Fibroblast of lung (primary cell): ENCODE data around the gene OR5AS1. TPM values are rescaled to one million over a fixed set of nuclear protein-coding genes. Genes with fewer than 3 reads are reported as not detected.

ENCODE experiments used
- DNase-seq, 2 donors: peaks; one replicate each; pipeline versions ENCODE4 v3.0.0 to v3.0.0-alpha.2; 2010; ENCODE audit warnings: low read depth in 2 of 2
- H2AFZ ChIP-seq: 2 replicates; pipeline ENCODE4 v1.5.1; 2012; ENCODE audit warnings: low read length, control low read depth, inconsistent platforms
- H3K27ac ChIP-seq: 2 replicates; pipeline ENCODE4 v1.5.1; 2011; ENCODE audit warnings: low read length, control low read depth; ENCODE audit not compliant: insufficient read depth
- H3K27me3 ChIP-seq: 2 replicates; pipeline ENCODE4 v1.5.1; 2011; ENCODE audit warnings: mild to moderate bottlenecking, low read length; ENCODE audit not compliant: control insufficient read depth, insufficient read depth
- H3K36me3 ChIP-seq: 2 replicates; pipeline ENCODE4 v1.5.1; 2011; ENCODE audit warnings: low read length; ENCODE audit not compliant: control insufficient read depth, insufficient read depth
- H3K4me1 ChIP-seq: 2 replicates; pipeline ENCODE4 v1.5.1; 2011; ENCODE audit warnings: low read length; ENCODE audit not compliant: control insufficient read depth, insufficient read depth; ENCODE audit errors: extremely low read depth
- H3K4me2 ChIP-seq: 2 replicates; pipeline ENCODE4 v1.5.1; 2011; ENCODE audit warnings: low read length, control low read depth; ENCODE audit not compliant: insufficient read depth; ENCODE audit errors: extremely low read depth
- H3K4me3 ChIP-seq, 4 experiments: fragments of 200-600 bp in 1 of 4; sonication (generic) in 1 of 4; replicated peaks in 1 of 4; 2 replicates each; pipeline ENCODE4 v1.5.1; 2011 to 2016; ENCODE audit warnings: low read length in 4 of 4, low read depth in 3 of 4, mild to moderate bottlenecking in 3 of 4, control low read depth in 2 of 4, inconsistent platforms in 1 of 4, mixed read lengths in 1 of 4; ENCODE audit not compliant: insufficient read depth in 1 of 4; ENCODE audit errors: control extremely low read depth in 1 of 4
- H3K79me2 ChIP-seq: 2 replicates; pipeline ENCODE4 v1.5.1; 2012; ENCODE audit warnings: mild to moderate bottlenecking, low read length, inconsistent platforms; ENCODE audit not compliant: control insufficient read depth, insufficient read depth
- H3K9ac ChIP-seq: 2 replicates; pipeline ENCODE4 v1.5.1; 2011; ENCODE audit warnings: mild to moderate bottlenecking, low read length, control low read depth; ENCODE audit not compliant: insufficient read depth
- H3K9me3 ChIP-seq: 2 replicates; pipeline ENCODE4 v1.5.1; 2012; ENCODE audit warnings: low read depth, low read length; ENCODE audit not compliant: control insufficient read depth, insufficient read depth
- H4K20me1 ChIP-seq: 2 replicates; pipeline ENCODE4 v1.5.1; 2011; ENCODE audit warnings: low read length; ENCODE audit not compliant: control insufficient read depth, insufficient read depth; ENCODE audit errors: extremely low read depth
- CTCF ChIP-seq, 2 donors: IDR thresholded peaks in 1 of 2; conservative IDR thresholded peaks in 1 of 2; 1 replicate in 1 of 2; 2 replicates in 1 of 2; pipeline ENCODE4 v1.5.1; 2011 to 2012; ENCODE audit warnings: low read length in 2 of 2, control low read depth in 1 of 2, inconsistent platforms in 1 of 2, low read depth in 1 of 2, mild to moderate bottlenecking in 1 of 2
- EZH2 ChIP-seq: IDR thresholded peaks from 2 replicates; pipeline ENCODE4 v1.5.1; 2012; ENCODE audit warnings: low read length, control low read depth, mild to moderate bottlenecking; ENCODE audit errors: missing control alignments
- polyA plus RNA-seq, 2 donors: library from polyadenylated mRNA; depleted of rRNA in 1 of 2; stranded (reverse) in 1 of 2; unstranded in 1 of 2; fragments of >200 nt; gene quantifications; 2 replicates each; pipeline ENCODE4 v1.2.1, GENCODE V29; 2011 to 2012; ENCODE audit warnings: missing spikeins in 1 of 2
- total RNA-seq: library from RNA; depleted of rRNA; stranded (reverse); fragments of >200 nt; gene quantifications from 2 replicates; pipeline ENCODE4 v1.2.1, GENCODE V29; 2014

OR5AS1 gene
- total and polyA plus RNA-seq, 2 donors (not counting 1 experiment from before 2014, with no cell fraction given) = not detected

DNA sequence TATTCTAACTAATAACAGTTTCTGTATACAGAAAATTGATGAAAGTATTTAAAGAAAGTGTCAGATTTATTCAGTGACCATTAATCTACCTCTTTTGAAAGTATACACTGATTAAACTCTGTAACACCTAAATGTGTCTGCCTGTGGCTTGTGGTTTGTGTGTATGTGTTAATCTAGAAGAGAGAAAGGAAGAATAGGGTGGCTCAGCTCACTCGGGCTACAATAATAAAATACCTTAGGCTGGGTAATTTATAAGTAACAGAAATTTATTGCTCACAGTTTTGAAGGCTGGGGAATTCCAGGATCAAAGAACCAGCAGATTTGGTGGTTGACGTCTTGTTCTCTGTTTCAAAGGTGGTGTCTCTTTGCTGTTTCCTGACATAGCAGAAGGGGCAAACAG, 13.6 kb upstream of the OR5AS1 start:
- no peaks in the 10 kb centered on the region for H3K27me3 ChIP-seq
- no peak for TF ChIP-seq CTCF (conservative IDR thresholded peaks at IDR 0.05 in 1 of 2, IDR thresholded peaks at IDR 0.05 in 1 of 2; ENCODE audit: low read depth in 1 of 2, low read length in 2 of 2)
- TF ChIP-seq EZH2 = no peak
- H3K27ac ChIP-seq = no peak overlapping the region
- no peak overlapping the region for H3K9ac ChIP-seq
- H3K79me2 ChIP-seq = no peaks in the 10 kb centered on the region
- H3K4me3 ChIP-seq = no peak overlapping the region
- no peak for DNase-seq
- H3K9me3 ChIP-seq = no peaks in the 10 kb centered on the region
- H3K4me1 ChIP-seq = no peaks in the 10 kb centered on the region
- no peaks in the 10 kb centered on the region for H4K20me1 ChIP-seq
- no peaks in the 10 kb centered on the region for H3K36me3 ChIP-seq
- no peak overlapping the region for H2AFZ ChIP-seq
- no peak overlapping the region for H3K4me2 ChIP-seq

DNA sequence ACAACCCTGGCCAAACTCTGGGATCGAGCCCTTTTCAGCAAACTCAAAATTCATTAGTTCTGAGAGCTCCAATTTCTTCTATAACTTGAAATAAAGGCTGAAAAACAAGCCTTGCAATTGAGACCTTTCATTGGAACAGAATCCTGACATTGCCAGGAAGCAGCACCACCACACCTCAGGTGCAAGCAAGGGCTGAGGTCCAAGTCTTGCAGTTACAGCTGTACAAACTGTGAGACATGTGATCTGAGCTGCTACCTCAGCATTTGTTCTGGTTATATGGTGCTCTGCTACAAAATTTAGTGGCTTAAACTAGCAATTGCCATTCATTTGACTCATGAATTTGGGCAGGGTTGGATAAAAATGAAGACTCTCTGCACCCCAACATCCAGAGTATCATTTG, 18.1 kb downstream of the OR5AS1 start:
- Histone ChIP-seq H3K4me1 (no peaks in the 10 kb centered on the region), H3K36me3 (no peaks in the 10 kb centered on the region), H3K4me2 (no peak overlapping the region), H3K79me2 (no peaks in the 10 kb centered on the region), H3K4me3 (no peak overlapping the region), H3K27me3 (no peaks in the 10 kb centered on the region), H3K9me3 (no peaks in the 10 kb centered on the region), H4K20me1 (no peaks in the 10 kb centered on the region), H2AFZ (no peak overlapping the region), H3K9ac (no peak overlapping the region), H3K27ac (no peak overlapping the region)
- DNase-seq = no peak
- no peak for TF ChIP-seq CTCF (conservative IDR thresholded peaks at IDR 0.05 in 1 of 2, IDR thresholded peaks at IDR 0.05 in 1 of 2; ENCODE audit: low read depth in 1 of 2, low read length in 2 of 2)
- TF ChIP-seq EZH2 = no peak

GRCh38 chr11:56048480-56048879, 21.0 kb downstream of the OR5AS1 start:
- H3K27me3 ChIP-seq = no peaks in the 10 kb centered on the region
- no peaks in the 10 kb centered on the region for H3K79me2 ChIP-seq
- no peak for DNase-seq
- no peak overlapping the region for H3K9ac ChIP-seq
- H3K36me3 ChIP-seq = no peaks in the 10 kb centered on the region
- H3K4me2 ChIP-seq = no peak overlapping the region
- no peaks in the 10 kb centered on the region for H3K4me1 ChIP-seq
- TF ChIP-seq CTCF (conservative IDR thresholded peaks at IDR 0.05 in 1 of 2, IDR thresholded peaks at IDR 0.05 in 1 of 2; ENCODE audit: low read depth in 1 of 2, low read length in 2 of 2) (no peak), EZH2 (no peak)
- H4K20me1 ChIP-seq = no peaks in the 10 kb centered on the region
- no peak overlapping the region for H2AFZ ChIP-seq
- H3K9me3 ChIP-seq = no peaks in the 10 kb centered on the region
- H3K27ac ChIP-seq = no peak overlapping the region
- H3K4me3 ChIP-seq = no peak overlapping the region
